Measurements from ENCODE around the gene TMEM86A. TPM values are rescaled to one million over a fixed set of nuclear protein-coding genes. Genes with fewer than 3 reads are reported as not detected.

Gene TMEM86A
- total and polyA plus RNA-seq, 7 donors: 0.76 to 3.9 (median 2.4) TPM

DNA sequence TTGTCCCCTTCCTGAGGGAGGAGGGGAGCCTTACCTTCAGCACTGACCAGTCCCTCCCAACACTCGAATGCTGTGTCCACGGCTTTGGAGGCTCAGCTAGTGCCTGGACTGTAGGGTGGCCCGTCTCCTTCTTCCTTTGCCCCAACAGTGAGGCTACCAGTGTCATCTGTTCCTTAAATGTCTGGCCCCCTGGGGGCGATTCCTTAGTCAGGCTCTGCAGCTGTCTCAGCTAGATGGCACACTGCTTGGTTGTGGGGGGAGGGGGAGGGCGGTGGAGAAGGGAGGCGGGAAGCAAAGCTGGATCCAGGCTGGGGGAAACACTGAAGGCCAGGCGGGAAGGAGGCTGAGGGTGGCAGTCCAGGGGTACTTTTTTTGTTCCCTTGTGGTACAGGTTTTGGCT, 27.5 kb downstream of the TMEM86A start, which contains the start of gene IGSF22:
TSS of gene IGSF22 (minus strand) at position 149 of the 400 bp plus-strand sequence. CDS start 1,952 bp downstream, outside the sequence.
- no peak for ATAC-seq
- 48 to 51% (median 49%) methylated on average over 7 of the region's 7 CpGs for WGBS, 3 donors
- Histone ChIP-seq H3K27ac (no peak within 1 kb of the TSS), H3K4me3 (no peak within 1 kb of the TSS), H3K27me3 (ENCODE audit: insufficient read depth in 3 of 3, low read length in 2 of 3) (no peaks in the 10 kb centered on the region), H3K4me1 (no peaks in the 10 kb centered on the region), H3K9me3 (no peaks in the 10 kb centered on the region), H3K36me3 (ENCODE audit: insufficient read depth in 1 of 2, low read depth in 1 of 2) (no peaks in the 10 kb centered on the region)
- peak in 1 of 2 donors; percentile 23 for DNase-seq
- TF ChIP-seq, protein P1, sequence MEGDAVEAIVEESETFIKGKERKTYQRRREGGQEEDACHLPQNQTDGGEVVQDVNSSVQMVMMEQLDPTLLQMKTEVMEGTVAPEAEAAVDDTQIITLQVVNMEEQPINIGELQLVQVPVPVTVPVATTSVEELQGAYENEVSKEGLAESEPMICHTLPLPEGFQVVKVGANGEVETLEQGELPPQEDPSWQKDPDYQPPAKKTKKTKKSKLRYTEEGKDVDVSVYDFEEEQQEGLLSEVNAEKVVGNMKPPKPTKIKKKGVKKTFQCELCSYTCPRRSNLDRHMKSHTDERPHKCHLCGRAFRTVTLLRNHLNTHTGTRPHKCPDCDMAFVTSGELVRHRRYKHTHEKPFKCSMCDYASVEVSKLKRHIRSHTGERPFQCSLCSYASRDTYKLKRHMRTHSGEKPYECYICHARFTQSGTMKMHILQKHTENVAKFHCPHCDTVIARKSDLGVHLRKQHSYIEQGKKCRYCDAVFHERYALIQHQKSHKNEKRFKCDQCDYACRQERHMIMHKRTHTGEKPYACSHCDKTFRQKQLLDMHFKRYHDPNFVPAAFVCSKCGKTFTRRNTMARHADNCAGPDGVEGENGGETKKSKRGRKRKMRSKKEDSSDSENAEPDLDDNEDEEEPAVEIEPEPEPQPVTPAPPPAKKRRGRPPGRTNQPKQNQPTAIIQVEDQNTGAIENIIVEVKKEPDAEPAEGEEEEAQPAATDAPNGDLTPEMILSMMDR (IDR thresholded peaks at IDR 0.05): no peak
- intact Hi-C loops (cut with DNase I): no loop called here

- WGBS, 3 donors: 51 to 57% (median 55%) methylated on average over 10 of the region's 10 CpGs
- TF ChIP-seq, protein P1 (IDR thresholded peaks at IDR 0.05): peak; percentile 52
- Histone ChIP-seq H3K27ac (no peak overlapping the region), H3K36me3 (ENCODE audit: insufficient read depth in 1 of 2, low read depth in 1 of 2) (no peaks in the 10 kb centered on the region), H3K9me3 (no peaks in the 10 kb centered on the region), H3K4me3 (no peak overlapping the region), H3K27me3 (ENCODE audit: insufficient read depth in 3 of 3, low read length in 2 of 3) (no peaks in the 10 kb centered on the region), H3K4me1 (no peaks in the 10 kb centered on the region)
- DNase-seq (peak in 1 of 2 donors; percentile 52), ATAC-seq (peak in 2 of 4 donors; percentile 43 to 63)
- intact Hi-C loops (cut with DNase I): no loop called here
These were observed 29.1 kb downstream of the TMEM86A start for GRCh38 chr11:18727479-18728236.

DNA sequence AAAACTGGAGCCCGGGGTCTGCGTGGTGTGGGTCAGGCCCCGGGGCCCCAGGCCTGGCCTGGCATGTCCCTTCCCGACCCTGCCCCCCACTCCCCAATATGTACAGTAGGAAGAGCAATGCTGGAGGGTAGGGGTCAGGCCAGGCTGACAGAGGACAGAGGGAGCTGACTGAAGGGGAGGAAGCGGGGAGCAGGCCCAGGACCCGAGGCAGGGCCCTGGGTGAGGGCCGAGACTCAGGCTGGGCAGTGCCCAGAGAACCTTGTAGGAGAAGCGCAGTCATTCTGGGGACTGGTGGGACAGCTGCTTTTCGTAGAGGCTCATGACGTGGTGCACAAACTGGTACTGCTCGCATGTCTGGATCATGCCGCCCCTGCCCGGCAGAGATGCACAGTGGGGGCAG, 30.1 kb downstream of the TMEM86A start:
- Histone ChIP-seq H3K36me3 (ENCODE audit: insufficient read depth in 1 of 2, low read depth in 1 of 2) (no peaks in the 10 kb centered on the region), H3K27ac (no peak overlapping the region), H3K4me3 (no peak overlapping the region), H3K9me3 (no peaks in the 10 kb centered on the region), H3K27me3 (ENCODE audit: insufficient read depth in 3 of 3, low read length in 2 of 3) (no peaks in the 10 kb centered on the region), H3K4me1 (no peaks in the 10 kb centered on the region)
- 90 to 96% (median 90%) methylated on average over 13 of the region's 13 CpGs for WGBS, 3 donors
- no peak for DNase-seq
- ATAC-seq: no peak
- TF ChIP-seq, protein P1 (IDR thresholded peaks at IDR 0.05): no peak
- intact Hi-C loops (cut with DNase I): no loop called here

DNA sequence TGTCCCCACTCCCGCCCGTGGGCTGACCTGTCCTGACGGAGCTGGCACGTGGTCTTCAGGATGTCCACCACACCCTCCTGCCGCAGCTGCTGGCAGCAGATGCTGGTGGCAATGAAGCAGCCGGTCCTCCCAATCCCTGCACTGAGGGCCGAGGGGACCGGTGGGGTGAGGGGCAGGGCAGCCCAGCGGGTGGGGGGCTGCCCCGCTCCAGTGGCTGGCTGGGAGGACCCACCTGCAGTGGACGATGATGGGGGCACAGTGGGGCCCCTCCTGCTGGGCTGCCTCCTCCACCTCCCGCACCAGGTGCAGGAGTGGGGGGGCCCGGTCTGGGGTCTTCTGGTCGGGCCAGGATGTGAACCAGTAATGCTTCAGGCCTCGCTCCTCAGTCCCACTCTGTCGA, 30.8 kb downstream of the TMEM86A start:
- no peak overlapping the region for H3K27ac ChIP-seq
- intact Hi-C loops (cut with DNase I): no loop called here
- no peak overlapping the region for H3K4me3 ChIP-seq
- H3K4me1 ChIP-seq: no peaks in the 10 kb centered on the region
- no peaks in the 10 kb centered on the region for H3K36me3 ChIP-seq (ENCODE audit: insufficient read depth in 1 of 2, low read depth in 1 of 2)
- TF ChIP-seq, protein P1 (IDR thresholded peaks at IDR 0.05): no peak
- H3K9me3 ChIP-seq: no peaks in the 10 kb centered on the region
- DNase-seq (no peak), ATAC-seq (no peak)
- H3K27me3 ChIP-seq (ENCODE audit: insufficient read depth in 3 of 3, low read length in 2 of 3): no peaks in the 10 kb centered on the region
- 80 to 85% (median 83%) methylated on average over 16 of the region's 16 CpGs for WGBS, 3 donors

Data from psoas muscle (tissue), 8 donors.